ENCODE data around the gene CDS2.

GRCh38 chr20:5215672-5216304 lies 89.0 kb downstream of the CDS2 start:
- TF ChIP-seq POLR2A (IDR thresholded peaks at IDR 0.05) (no peak), CTCF (IDR thresholded peaks at IDR 0.05) (no peak)

Measured in prostate gland (tissue), 2 donors.